GM10266 (cell line): ENCODE data around the gene GCNT2.
"Not testable (repeated sequence)": the region's sequence is repeated elsewhere in the genome, so short reads cannot be mapped to it uniquely, and the experiment has no call there.

Experiments used
- DNase-seq: peaks from one replicate; pipeline ENCODE4 v3.0.0; 2012; ENCODE audit errors: extremely low spot score
- CTCF ChIP-seq: IDR thresholded peaks from 2 replicates; pipeline ENCODE4 v1.5.1; 2012; ENCODE audit warnings: mild to moderate bottlenecking, low read depth; ENCODE audit not compliant: control insufficient read depth, insufficient read depth; ENCODE audit errors: missing control alignments

The GCNT2 gene

GRCh38 chr6:10516953-10517352 is 4.2 kb upstream of the GCNT2 start:
- no peak for DNase-seq
- no peak for TF ChIP-seq CTCF

GRCh38 chr6:10518557-10519407 is 2.4 kb upstream of the GCNT2 start:
- DNase-seq, result no peak
- no peak for TF ChIP-seq CTCF

GRCh38 chr6:10519408-10519697 is 1.8 kb upstream of the GCNT2 start:
- DNase-seq, result not testable (repeated sequence)

GRCh38 chr6:10520468-10520867 is 683 bp upstream of the GCNT2 start:
- TF ChIP-seq CTCF, result no peak
- DNase-seq, result no peak

- no peak for TF ChIP-seq CTCF
- DNase-seq, result no peak
Observed at GRCh38 chr6:10522929-10523573, 1.9 kb downstream of the GCNT2 start.

- no peak for DNase-seq
- no peak for TF ChIP-seq CTCF
Observed at GRCh38 chr6:10526156-10526555, 5.0 kb downstream of the GCNT2 start.

GRCh38 chr6:10528158-10528981 is 7.2 kb downstream of the GCNT2 start:
- DNase-seq, result peak; percentile 26
- TF ChIP-seq CTCF, result no peak
